ENCODE data around the gene INO80D.

INO80D gene

DNA sequence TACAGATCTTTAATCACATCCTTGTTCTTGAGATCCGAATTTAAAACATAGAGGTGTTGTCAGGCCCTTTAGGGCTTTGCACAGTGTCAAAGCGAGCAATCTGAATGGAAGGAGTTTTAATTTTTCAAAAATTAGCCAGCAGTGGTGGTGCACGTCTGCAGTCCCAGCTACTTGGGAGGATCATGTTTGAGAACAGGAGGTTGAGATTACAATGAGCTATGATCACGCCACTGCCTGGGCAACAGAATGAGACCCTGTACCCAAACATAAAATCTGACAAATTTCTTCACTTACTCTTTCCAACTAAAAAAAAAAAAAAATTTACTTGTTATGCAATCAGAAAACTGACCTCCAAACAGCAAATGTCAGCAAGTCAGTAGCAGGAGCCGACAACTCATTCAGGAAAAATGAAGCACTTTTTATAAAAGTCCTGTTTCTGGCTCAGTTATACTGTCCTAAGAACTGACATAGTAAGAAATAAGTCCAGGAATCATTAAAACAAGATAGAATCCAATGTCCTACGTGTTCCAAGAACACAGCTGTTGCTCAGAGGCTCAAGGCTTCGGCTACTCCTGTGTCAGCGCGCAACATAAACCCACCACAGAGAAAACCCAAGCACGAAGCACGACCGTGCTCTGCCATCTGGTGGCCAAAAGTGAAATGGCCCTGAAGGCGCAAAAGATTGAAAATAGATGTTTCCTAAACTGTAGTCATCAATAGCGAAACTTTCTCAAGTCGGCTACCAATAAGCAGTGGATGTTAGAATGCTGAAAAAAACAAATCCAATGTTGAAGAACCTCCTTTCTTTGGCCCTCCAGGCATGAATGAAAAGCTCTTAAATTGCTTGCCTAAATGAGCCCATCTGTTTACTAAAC lies 138.1 kb downstream of the INO80D start:
- no peak for FAIRE-seq
- DNase-seq (ENCODE audit: low spot score): peak; percentile 72

DNA sequence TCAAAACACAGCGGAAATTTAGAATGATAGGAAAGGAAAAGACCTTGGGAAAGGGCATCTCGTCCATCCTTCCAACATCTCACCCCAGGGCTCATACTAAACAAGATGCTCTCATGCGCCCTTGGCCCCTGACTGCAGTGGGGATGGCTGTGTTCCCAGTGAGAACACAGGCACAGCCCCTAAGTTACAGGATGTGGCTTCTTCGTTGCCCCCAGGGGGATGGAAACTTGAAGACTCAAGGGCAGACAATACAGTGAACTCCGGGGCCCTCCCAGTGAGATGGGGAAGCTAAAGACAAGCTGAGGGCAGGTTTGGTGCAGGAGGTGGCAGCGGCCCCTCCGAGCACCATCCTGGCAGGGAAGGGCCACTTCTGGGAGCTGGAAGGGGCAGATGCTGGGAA lies 139.7 kb downstream of the INO80D start:
- DNase-seq (ENCODE audit: low spot score): no peak

More for the DNA sequence above, 139.7 kb downstream of the INO80D start:
- no peak for FAIRE-seq
